Neural progenitor cell (in vitro differentiated cells): ENCODE results near the gene FAM117B.

Source experiments
- EZH2phosphoT487 ChIP-seq: fragments of 200-600 bp; sonication (generic); IDR thresholded peaks from 2 replicates; pipeline ENCODE4 v1.6.1; 2017; ENCODE audit warnings: antibody characterized with exemption
- TF ChIP-seq, protein P1 (sequence below): fragments of 200-600 bp; sonication (generic); IDR thresholded peaks from 2 replicates; pipeline ENCODE4 v1.5.1; 2017; ENCODE audit warnings: antibody characterized with exemption, mild to moderate bottlenecking

DNA sequence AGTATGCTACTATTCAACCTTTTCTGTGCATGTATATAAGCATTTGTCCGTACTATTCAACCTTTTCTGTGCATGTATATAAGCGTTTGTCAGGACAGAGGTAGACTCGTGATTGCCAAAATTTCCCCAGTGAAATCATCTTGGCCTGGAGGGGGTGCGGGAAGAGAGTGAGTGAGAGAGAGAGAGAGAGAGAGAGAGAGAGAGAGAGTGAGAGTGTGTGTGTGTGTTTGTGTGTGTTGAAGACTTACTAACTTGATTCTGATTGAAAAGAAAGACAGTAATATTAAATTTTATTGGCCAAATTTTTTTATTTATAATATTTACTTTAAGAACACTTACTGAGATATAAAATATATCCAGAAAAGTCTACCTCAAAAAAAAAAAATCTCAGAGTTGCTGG is 19.1 kb downstream of the FAM117B start:
- TF ChIP-seq, protein P1, sequence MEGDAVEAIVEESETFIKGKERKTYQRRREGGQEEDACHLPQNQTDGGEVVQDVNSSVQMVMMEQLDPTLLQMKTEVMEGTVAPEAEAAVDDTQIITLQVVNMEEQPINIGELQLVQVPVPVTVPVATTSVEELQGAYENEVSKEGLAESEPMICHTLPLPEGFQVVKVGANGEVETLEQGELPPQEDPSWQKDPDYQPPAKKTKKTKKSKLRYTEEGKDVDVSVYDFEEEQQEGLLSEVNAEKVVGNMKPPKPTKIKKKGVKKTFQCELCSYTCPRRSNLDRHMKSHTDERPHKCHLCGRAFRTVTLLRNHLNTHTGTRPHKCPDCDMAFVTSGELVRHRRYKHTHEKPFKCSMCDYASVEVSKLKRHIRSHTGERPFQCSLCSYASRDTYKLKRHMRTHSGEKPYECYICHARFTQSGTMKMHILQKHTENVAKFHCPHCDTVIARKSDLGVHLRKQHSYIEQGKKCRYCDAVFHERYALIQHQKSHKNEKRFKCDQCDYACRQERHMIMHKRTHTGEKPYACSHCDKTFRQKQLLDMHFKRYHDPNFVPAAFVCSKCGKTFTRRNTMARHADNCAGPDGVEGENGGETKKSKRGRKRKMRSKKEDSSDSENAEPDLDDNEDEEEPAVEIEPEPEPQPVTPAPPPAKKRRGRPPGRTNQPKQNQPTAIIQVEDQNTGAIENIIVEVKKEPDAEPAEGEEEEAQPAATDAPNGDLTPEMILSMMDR = no peak
- no peak for TF ChIP-seq EZH2phosphoT487
